ENCODE measurements around the gene FBN2.

GRCh38 chr5:128464596-128464995 lies 73.4 kb downstream of the FBN2 start:
- TF ChIP-seq POLR2A (IDR thresholded peaks at IDR 0.05; ENCODE audit: low read length) (no peak), GATA1 (IDR thresholded peaks at IDR 0.05; ENCODE audit: low read depth, low read length) (no peak)
